K562 (cell line): Measurements from ENCODE around the gene KDM2B. TPM values are rescaled to one million over a fixed set of nuclear protein-coding genes. Genes with fewer than 3 reads are reported as not detected.
A peak's percentile ranks its signal among the peaks of the same experiment; 100 is the strongest.

ENCODE experiments used
- BHLHE40 ChIP-seq: IDR thresholded peaks from 2 replicates; pipeline ENCODE4 v1.6.1; 2011; ENCODE audit warnings: low read length, improper control_type of control experiment
- FIP1L1 ChIP-seq: fragments of 200-400 bp; formaldehyde crosslinking; IDR thresholded peaks from 2 replicates; pipeline ENCODE4 v1.6.1; 2018; ENCODE audit warnings: mild to moderate bottlenecking, low read depth, low read length; ENCODE audit not compliant: poor library complexity, severe bottlenecking
- FOXA3 ChIP-seq, 2 experiments: fragments of 450-650 bp in 1 of 2; sonication (generic) in 1 of 2; formaldehyde crosslinking; IDR thresholded peaks in 1 of 2; conservative IDR thresholded peaks in 1 of 2; 2 replicates each; pipeline versions ENCODE4 v1.4.0 to v1.8.0; 2020 to 2022; ENCODE audit warnings: mild to moderate bottlenecking in 2 of 2, missing genetic modification reagents in 1 of 2
- GTF2B ChIP-seq: IDR thresholded peaks from 2 replicates; pipeline ENCODE4 v1.6.1; 2011; ENCODE audit not compliant: insufficient read length; ENCODE audit errors: extremely low read depth
- NFIC ChIP-seq: fragments of 450-650 bp; IDR thresholded peaks from 2 replicates; pipeline ENCODE4 v1.6.1; 2017; ENCODE audit warnings: mild to moderate bottlenecking, inconsistent platforms
- SMARCA4 ChIP-seq: fragments of 450-650 bp; IDR thresholded peaks from 2 replicates; pipeline ENCODE4 v1.6.1; 2016
- STAG1 ChIP-seq: sonication (generic); formaldehyde crosslinking; IDR thresholded peaks from 2 replicates; pipeline ENCODE4 v1.5.0; 2020; ENCODE audit warnings: missing genetic modification reagents, borderline replicate concordance
- ZBTB1 ChIP-seq: sonication (generic); formaldehyde crosslinking; IDR thresholded peaks from 2 replicates; pipeline ENCODE4 v1.8.1; 2023; ENCODE audit warnings: missing genetic modification reagents, low read depth, mild to moderate bottlenecking, borderline replicate concordance
- ZBTB7A ChIP-seq: IDR thresholded peaks from 2 replicates; pipeline ENCODE4 v1.6.1; 2011; ENCODE audit warnings: low read depth, mild to moderate bottlenecking, low read length, moderate library complexity, borderline replicate concordance; ENCODE audit not compliant: control insufficient read depth
- ZNF354B ChIP-seq: fragments of 250-450 bp; sonication (Bioruptor Pico); IDR thresholded peaks from 2 replicates; pipeline ENCODE4 v1.4.0; 2020
- ZNF699 ChIP-seq: fragments of 250-450 bp; sonication (Bioruptor Pico); IDR thresholded peaks from 2 replicates; pipeline ENCODE4 v1.8.0; 2021; ENCODE audit warnings: mild to moderate bottlenecking, moderate library complexity; ENCODE audit not compliant: insufficient replicate concordance
- polyA plus RNA-seq, 8 experiments: library from polyadenylated mRNA; depleted of rRNA in 4 of 8; stranded (reverse) in 5 of 8; unstranded in 3 of 8; fragments of >200 nt; fragmentation: Nextera tagmentation in 2 of 8; fragmentation: Illumina TruSeq in 1 of 8; extraction: Ambion mirVana in 2 of 8; extraction: Trizol in 1 of 8; gene quantifications; 2 replicates each; pipeline versions ENCODE4 v1.2.1 to v1.2.3, GENCODE V29; 2011 to 2014; ENCODE audit warnings: inconsistent platforms in 1 of 8, missing spikeins in 1 of 8
- total RNA-seq, 7 experiments: library from RNA; depleted of rRNA in 6 of 7; stranded (reverse); fragments of >200 nt in 6 of 7; fragmentation: Illumina TruSeq in 2 of 7; extraction: Trizol in 2 of 7; gene quantifications; 2 replicates each; pipeline versions ENCODE4 v1.2.1 to v1.2.3, GENCODE V29; 2011 to 2021; ENCODE audit warnings: low replicate concordance in 1 of 7
- TF ChIP-seq, protein P1 (sequence below): fragments of 450-650 bp; IDR thresholded peaks from 2 replicates; pipeline ENCODE4 v1.6.1; 2016; ENCODE audit warnings: borderline replicate concordance
- TF ChIP-seq, protein P2 (sequence below), 2 experiments: fragments of 450-650 bp; conservative IDR thresholded peaks; 2 replicates each; pipeline ENCODE4 v1.6.1; 2017; ENCODE audit warnings: mild to moderate bottlenecking in 2 of 2, moderate library complexity in 2 of 2
- TF ChIP-seq, protein P3 (sequence below): sonication (generic); formaldehyde crosslinking; IDR thresholded peaks from 2 replicates; pipeline ENCODE4 v1.8.1; 2022; ENCODE audit warnings: missing genetic modification reagents
- TF ChIP-seq, protein P4 (sequence below), 3 experiments: IDR thresholded peaks in 2 of 3; conservative IDR thresholded peaks in 1 of 3; 2 replicates each; pipeline ENCODE4 v1.5.1; 2011 to 2012; ENCODE audit warnings: low read length in 3 of 3, mild to moderate bottlenecking in 3 of 3, control low read depth in 2 of 3, improper control_type of control experiment in 1 of 3, inconsistent platforms in 1 of 3, low read depth in 1 of 3, mixed read lengths in 1 of 3, moderate library complexity in 1 of 3; ENCODE audit not compliant: insufficient read depth in 2 of 3
- TF ChIP-seq, protein P5 (sequence below): fragments of 200-800 bp; sonication (Bioruptor generic); IDR thresholded peaks from 2 replicates; pipeline ENCODE4 v1.6.1; 2017; ENCODE audit warnings: missing genetic modification characterization, missing compliant biosample characterization

Gene KDM2B
- total and polyA plus RNA-seq, 9 of the 15 experiments (the other 6 are each of a cell fraction or from before 2014, with no cell fraction given) = 7.4 to 50.5 (median 22.5) TPM

DNA sequence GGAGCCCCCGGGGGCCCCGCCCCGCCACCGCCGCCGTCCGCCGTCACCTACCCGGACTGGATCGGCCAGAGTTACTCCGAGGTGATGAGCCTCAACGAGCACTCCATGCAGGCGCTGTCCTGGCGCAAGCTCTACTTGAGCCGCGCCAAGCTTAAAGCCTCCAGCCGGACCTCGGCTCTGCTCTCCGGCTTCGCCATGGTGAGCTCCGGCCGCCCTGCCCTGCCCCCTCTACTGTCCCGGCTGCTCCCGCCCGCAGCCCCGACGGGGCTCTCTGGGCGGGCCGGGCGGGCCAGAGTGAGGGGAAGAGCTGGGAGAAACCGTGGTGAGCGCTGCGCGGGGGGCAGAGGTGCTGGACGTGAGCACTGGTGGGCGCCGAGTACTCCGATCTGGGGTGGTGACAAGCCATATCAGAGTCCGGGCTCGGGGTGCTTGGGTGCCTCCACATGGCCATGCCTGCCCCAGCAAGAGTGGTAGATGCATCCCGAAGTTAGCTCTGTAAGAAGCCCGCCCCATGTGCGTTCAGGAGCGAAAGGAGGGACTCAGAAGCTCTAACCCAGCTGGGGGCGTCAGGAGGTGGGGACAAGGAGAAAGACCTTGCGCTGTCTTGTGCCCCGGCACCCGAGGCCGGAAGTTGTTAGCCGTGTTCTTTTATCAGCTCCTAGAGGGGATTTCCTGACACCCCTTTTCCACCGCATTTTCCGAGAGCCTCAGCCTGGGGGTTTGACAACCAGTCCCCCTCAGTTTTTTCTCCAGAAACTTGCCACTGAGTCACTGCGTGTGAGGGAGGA, 46.2 kb upstream of the KDM2B start (continued):
- TF ChIP-seq, protein P1, sequence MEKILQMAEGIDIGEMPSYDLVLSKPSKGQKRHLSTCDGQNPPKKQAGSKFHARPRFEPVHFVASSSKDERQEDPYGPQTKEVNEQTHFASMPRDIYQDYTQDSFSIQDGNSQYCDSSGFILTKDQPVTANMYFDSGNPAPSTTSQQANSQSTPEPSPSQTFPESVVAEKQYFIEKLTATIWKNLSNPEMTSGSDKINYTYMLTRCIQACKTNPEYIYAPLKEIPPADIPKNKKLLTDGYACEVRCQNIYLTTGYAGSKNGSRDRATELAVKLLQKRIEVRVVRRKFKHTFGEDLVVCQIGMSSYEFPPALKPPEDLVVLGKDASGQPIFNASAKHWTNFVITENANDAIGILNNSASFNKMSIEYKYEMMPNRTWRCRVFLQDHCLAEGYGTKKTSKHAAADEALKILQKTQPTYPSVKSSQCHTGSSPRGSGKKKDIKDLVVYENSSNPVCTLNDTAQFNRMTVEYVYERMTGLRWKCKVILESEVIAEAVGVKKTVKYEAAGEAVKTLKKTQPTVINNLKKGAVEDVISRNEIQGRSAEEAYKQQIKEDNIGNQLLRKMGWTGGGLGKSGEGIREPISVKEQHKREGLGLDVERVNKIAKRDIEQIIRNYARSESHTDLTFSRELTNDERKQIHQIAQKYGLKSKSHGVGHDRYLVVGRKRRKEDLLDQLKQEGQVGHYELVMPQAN = peak; percentile 54
- TF ChIP-seq, protein P2, sequence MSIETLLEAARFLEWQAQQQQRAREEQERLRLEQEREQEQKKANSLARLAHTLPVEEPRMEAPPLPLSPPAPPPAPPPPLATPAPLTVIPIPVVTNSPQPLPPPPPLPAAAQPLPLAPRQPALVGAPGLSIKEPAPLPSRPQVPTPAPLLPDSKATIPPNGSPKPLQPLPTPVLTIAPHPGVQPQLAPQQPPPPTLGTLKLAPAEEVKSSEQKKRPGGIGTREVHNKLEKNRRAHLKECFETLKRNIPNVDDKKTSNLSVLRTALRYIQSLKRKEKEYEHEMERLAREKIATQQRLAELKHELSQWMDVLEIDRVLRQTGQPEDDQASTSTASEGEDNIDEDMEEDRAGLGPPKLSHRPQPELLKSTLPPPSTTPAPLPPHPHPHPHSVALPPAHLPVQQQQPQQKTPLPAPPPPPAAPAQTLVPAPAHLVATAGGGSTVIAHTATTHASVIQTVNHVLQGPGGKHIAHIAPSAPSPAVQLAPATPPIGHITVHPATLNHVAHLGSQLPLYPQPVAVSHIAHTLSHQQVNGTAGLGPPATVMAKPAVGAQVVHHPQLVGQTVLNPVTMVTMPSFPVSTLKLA (conservative IDR thresholded peaks at IDR 0.05) = peak in 1 of 2 experiments; percentile 55; a peak in 2 of 4 replicates
- TF ChIP-seq GTF2B = no peak
- TF ChIP-seq, protein P3, sequence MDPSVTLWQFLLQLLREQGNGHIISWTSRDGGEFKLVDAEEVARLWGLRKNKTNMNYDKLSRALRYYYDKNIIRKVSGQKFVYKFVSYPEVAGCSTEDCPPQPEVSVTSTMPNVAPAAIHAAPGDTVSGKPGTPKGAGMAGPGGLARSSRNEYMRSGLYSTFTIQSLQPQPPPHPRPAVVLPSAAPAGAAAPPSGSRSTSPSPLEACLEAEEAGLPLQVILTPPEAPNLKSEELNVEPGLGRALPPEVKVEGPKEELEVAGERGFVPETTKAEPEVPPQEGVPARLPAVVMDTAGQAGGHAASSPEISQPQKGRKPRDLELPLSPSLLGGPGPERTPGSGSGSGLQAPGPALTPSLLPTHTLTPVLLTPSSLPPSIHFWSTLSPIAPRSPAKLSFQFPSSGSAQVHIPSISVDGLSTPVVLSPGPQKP (CRISPR knock-in tag) = no peak
- TF ChIP-seq ZNF354B (CRISPR knock-in tag) = no peak
- 0 out of 2 replicates have a peak, but pooled peaks have one; percentile 40 for TF ChIP-seq SMARCA4
- TF ChIP-seq ZBTB7A = peak; percentile 64; the same call in 1 of the 2 replicates
- TF ChIP-seq FOXA3 (CRISPR knock-in tag; conservative IDR thresholded peaks at IDR 0.05 in 1 of 2, IDR thresholded peaks at IDR 0.05 in 1 of 2) = peak in 1 of 2 experiments; percentile 11; a peak in 1 of 4 replicates
- TF ChIP-seq ZBTB1 (CRISPR knock-in tag) = 0 out of 2 replicates have a peak, but pooled peaks have one; percentile 30
- TF ChIP-seq, protein P4, sequence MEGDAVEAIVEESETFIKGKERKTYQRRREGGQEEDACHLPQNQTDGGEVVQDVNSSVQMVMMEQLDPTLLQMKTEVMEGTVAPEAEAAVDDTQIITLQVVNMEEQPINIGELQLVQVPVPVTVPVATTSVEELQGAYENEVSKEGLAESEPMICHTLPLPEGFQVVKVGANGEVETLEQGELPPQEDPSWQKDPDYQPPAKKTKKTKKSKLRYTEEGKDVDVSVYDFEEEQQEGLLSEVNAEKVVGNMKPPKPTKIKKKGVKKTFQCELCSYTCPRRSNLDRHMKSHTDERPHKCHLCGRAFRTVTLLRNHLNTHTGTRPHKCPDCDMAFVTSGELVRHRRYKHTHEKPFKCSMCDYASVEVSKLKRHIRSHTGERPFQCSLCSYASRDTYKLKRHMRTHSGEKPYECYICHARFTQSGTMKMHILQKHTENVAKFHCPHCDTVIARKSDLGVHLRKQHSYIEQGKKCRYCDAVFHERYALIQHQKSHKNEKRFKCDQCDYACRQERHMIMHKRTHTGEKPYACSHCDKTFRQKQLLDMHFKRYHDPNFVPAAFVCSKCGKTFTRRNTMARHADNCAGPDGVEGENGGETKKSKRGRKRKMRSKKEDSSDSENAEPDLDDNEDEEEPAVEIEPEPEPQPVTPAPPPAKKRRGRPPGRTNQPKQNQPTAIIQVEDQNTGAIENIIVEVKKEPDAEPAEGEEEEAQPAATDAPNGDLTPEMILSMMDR (IDR thresholded peaks at IDR 0.05 in 2 of 3, conservative IDR thresholded peaks at IDR 0.05 in 1 of 3; ENCODE audit: insufficient read depth in 2 of 3, low read depth in 1 of 3, low read length in 3 of 3) = peak; percentile 16 to 28 (median 18); a peak in 2 of 6 replicates
- 0 out of 2 replicates have a peak, but pooled peaks have one; percentile 22 for TF ChIP-seq NFIC
- no peak for TF ChIP-seq STAG1 (CRISPR knock-in tag)
- TF ChIP-seq, protein P5, sequence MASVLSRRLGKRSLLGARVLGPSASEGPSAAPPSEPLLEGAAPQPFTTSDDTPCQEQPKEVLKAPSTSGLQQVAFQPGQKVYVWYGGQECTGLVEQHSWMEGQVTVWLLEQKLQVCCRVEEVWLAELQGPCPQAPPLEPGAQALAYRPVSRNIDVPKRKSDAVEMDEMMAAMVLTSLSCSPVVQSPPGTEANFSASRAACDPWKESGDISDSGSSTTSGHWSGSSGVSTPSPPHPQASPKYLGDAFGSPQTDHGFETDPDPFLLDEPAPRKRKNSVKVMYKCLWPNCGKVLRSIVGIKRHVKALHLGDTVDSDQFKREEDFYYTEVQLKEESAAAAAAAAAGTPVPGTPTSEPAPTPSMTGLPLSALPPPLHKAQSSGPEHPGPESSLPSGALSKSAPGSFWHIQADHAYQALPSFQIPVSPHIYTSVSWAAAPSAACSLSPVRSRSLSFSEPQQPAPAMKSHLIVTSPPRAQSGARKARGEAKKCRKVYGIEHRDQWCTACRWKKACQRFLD (CRISPR knock-in tag) = 0 out of 2 replicates have a peak, but pooled peaks have one; percentile 66
- no peak for TF ChIP-seq BHLHE40
- TF ChIP-seq ZNF699 (CRISPR knock-in tag) = no peak
- TF ChIP-seq FIP1L1 = peak; percentile 50
